Measurements from ENCODE around the gene MYO7A.

MYO7A gene

GRCh38 chr11:77170107-77170506 lies 42.1 kb downstream of the MYO7A start:
- DNase-seq = no peak

- DNase-seq = no peak
These were observed 43.2 kb downstream of the MYO7A start for GRCh38 chr11:77171254-77171653.

- no peak for DNase-seq
These were observed 44.0 kb downstream of the MYO7A start for GRCh38 chr11:77171885-77172665.

GRCh38 chr11:77172666-77172982 lies 44.6 kb downstream of the MYO7A start:
- no peak for DNase-seq

GRCh38 chr11:77173494-77173893 lies 45.4 kb downstream of the MYO7A start:
- no peak for DNase-seq

- DNase-seq = peak; percentile 11
These were observed 46.5 kb downstream of the MYO7A start for GRCh38 chr11:77174559-77174958.

- no peak for DNase-seq
These were observed 47.2 kb downstream of the MYO7A start for GRCh38 chr11:77175021-77175842.

- DNase-seq = no peak
These were observed 48.0 kb downstream of the MYO7A start for GRCh38 chr11:77175869-77176539.

GRCh38 chr11:77176996-77177395 lies 49.0 kb downstream of the MYO7A start:
- no peak for DNase-seq

- no peak for DNase-seq
These were observed 50.1 kb downstream of the MYO7A start for GRCh38 chr11:77178150-77178549.

GRCh38 chr11:77179048-77179447 lies 51.0 kb downstream of the MYO7A start:
- DNase-seq = no peak

- no peak for DNase-seq
These were observed 51.6 kb downstream of the MYO7A start for GRCh38 chr11:77179681-77180080.

- no peak for DNase-seq
These were observed 52.3 kb downstream of the MYO7A start for GRCh38 chr11:77180346-77180745.

- no peak for DNase-seq
These were observed 53.2 kb downstream of the MYO7A start for GRCh38 chr11:77181226-77181625.

GRCh38 chr11:77181799-77182541 lies 53.9 kb downstream of the MYO7A start:
- no peak for DNase-seq

- no peak for DNase-seq
These were observed 54.7 kb downstream of the MYO7A start for GRCh38 chr11:77182542-77183430.

GRCh38 chr11:77183431-77183984 lies 55.5 kb downstream of the MYO7A start:
- no peak for DNase-seq

GRCh38 chr11:77184136-77184860 lies 56.3 kb downstream of the MYO7A start:
- no peak for DNase-seq

- no peak for DNase-seq
These were observed 58.3 kb downstream of the MYO7A start for GRCh38 chr11:77186302-77186701.

GRCh38 chr11:77187111-77187750 lies 59.2 kb downstream of the MYO7A start:
- no peak for DNase-seq

All from COR-L47 (cell line).